Thyroid gland (tissue), 4 donors: ENCODE measurements around the gene POLR3E.

Experiments used
- POLR2A ChIP-seq, 2 donors: fragments of 450-650 bp; IDR thresholded peaks; one replicate each; pipeline ENCODE4 v1.6.1; 2017; ENCODE audit warnings: antibody characterized with exemption in 2 of 2, mild to moderate bottlenecking in 2 of 2, moderate library complexity in 1 of 2
- TF ChIP-seq, protein P1 (sequence below), 6 experiments: fragments of 200-600 bp in 3 of 6; fragments of 450-650 bp in 3 of 6; sonication (generic) in 3 of 6; IDR thresholded peaks; one replicate each; pipeline ENCODE4 v1.5.1; 2016 to 2019; ENCODE audit warnings: antibody characterized with exemption in 6 of 6, mild to moderate bottlenecking in 2 of 6, inconsistent platforms in 1 of 6, moderate library complexity in 1 of 6

GRCh38 chr16:22255335-22255734, 41.9 kb upstream of the POLR3E start:
- TF ChIP-seq, protein P1, sequence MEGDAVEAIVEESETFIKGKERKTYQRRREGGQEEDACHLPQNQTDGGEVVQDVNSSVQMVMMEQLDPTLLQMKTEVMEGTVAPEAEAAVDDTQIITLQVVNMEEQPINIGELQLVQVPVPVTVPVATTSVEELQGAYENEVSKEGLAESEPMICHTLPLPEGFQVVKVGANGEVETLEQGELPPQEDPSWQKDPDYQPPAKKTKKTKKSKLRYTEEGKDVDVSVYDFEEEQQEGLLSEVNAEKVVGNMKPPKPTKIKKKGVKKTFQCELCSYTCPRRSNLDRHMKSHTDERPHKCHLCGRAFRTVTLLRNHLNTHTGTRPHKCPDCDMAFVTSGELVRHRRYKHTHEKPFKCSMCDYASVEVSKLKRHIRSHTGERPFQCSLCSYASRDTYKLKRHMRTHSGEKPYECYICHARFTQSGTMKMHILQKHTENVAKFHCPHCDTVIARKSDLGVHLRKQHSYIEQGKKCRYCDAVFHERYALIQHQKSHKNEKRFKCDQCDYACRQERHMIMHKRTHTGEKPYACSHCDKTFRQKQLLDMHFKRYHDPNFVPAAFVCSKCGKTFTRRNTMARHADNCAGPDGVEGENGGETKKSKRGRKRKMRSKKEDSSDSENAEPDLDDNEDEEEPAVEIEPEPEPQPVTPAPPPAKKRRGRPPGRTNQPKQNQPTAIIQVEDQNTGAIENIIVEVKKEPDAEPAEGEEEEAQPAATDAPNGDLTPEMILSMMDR (IDR thresholded peaks at IDR 0.05): no peak
- TF ChIP-seq POLR2A (IDR thresholded peaks at IDR 0.05): no peak
